Loucy (cell line): Measurements from ENCODE around the gene ZNF341.

Source experiments
- H2AFZ ChIP-seq: fragments of 200-600 bp; sonication (generic); 2 replicates; pipeline ENCODE4 v1.6.0; 2016; ENCODE audit warnings: antibody characterized with exemption, mild to moderate bottlenecking, low read length, moderate library complexity
- H3F3A ChIP-seq: fragments of 200-600 bp; 2 replicates; pipeline ENCODE4 v1.6.0; 2016; ENCODE audit warnings: antibody characterized with exemption, low read depth, mild to moderate bottlenecking
- H3K27me3 ChIP-seq: fragments of 200-600 bp; sonication (generic); 2 replicates; pipeline ENCODE4 v1.6.1; 2014; ENCODE audit warnings: low read length, mild to moderate bottlenecking; ENCODE audit not compliant: insufficient read depth, poor library complexity, severe bottlenecking
- H3K36me3 ChIP-seq: fragments of 200-600 bp; sonication (generic); 2 replicates; pipeline ENCODE4 v1.6.1; 2016; ENCODE audit warnings: low read length; ENCODE audit not compliant: insufficient read depth
- H3K4me1 ChIP-seq: fragments of 200-600 bp; sonication (generic); 2 replicates; pipeline ENCODE4 v1.5.1; 2014; ENCODE audit warnings: low read length, mild to moderate bottlenecking; ENCODE audit not compliant: insufficient read depth, poor library complexity, severe bottlenecking
- H3K4me2 ChIP-seq: fragments of 200-600 bp; sonication (generic); 2 replicates; pipeline ENCODE4 v1.6.0; 2014; ENCODE audit warnings: antibody characterized with exemption, low read length, low read depth, mild to moderate bottlenecking; ENCODE audit not compliant: poor library complexity, severe bottlenecking
- H3K4me3 ChIP-seq: fragments of 200-600 bp; sonication (generic); 2 replicates; pipeline ENCODE4 v1.5.1; 2014; ENCODE audit warnings: low read length, mild to moderate bottlenecking, mixed read lengths; ENCODE audit not compliant: poor library complexity, severe bottlenecking
- H3K79me2 ChIP-seq: fragments of 200-600 bp; sonication (generic); 2 replicates; pipeline ENCODE4 v1.6.1; 2014; ENCODE audit warnings: low read length; ENCODE audit not compliant: insufficient read depth
- H3K9ac ChIP-seq: fragments of 200-600 bp; sonication (generic); 2 replicates; pipeline ENCODE4 v1.6.0; 2014; ENCODE audit warnings: mild to moderate bottlenecking, low read depth, low read length, moderate library complexity; ENCODE audit not compliant: poor library complexity, severe bottlenecking
- H3K9me2 ChIP-seq: fragments of 200-600 bp; sonication (generic); replicated peaks from 2 replicates; pipeline ENCODE4 v1.6.1; 2016; ENCODE audit warnings: low read depth, low read length, mixed read lengths
- H3K9me3 ChIP-seq: fragments of 200-600 bp; sonication (generic); 2 replicates; pipeline ENCODE4 v1.6.1; 2014; ENCODE audit warnings: mild to moderate bottlenecking, antibody characterized with exemption, low read length, low read depth; ENCODE audit not compliant: insufficient read depth
- H4K20me1 ChIP-seq: fragments of 200-600 bp; sonication (generic); 2 replicates; pipeline ENCODE4 v1.6.0; 2014; ENCODE audit warnings: antibody characterized with exemption, low read length, mild to moderate bottlenecking; ENCODE audit not compliant: insufficient read depth, poor library complexity, severe bottlenecking
- CTCF ChIP-seq: fragments of 200-600 bp; sonication (generic); conservative IDR thresholded peaks from 2 replicates; pipeline ENCODE4 v1.5.1; 2014; ENCODE audit warnings: mild to moderate bottlenecking, antibody characterized with exemption, low read length
- EZH2phosphoT487 ChIP-seq: fragments of 200-600 bp; IDR thresholded peaks from 2 replicates; pipeline ENCODE4 v1.6.1; 2018; ENCODE audit warnings: antibody characterized with exemption, mild to moderate bottlenecking, moderate library complexity, borderline replicate concordance

ZNF341 gene

GRCh38 chr20:33822423-33822822 lies 90.6 kb downstream of the ZNF341 start:
- no peak for TF ChIP-seq EZH2phosphoT487
- Histone ChIP-seq H3K79me2 (peaks cover 90% of the 10 kb centered on the region), H3K9ac (no peak overlapping the region), H2AFZ (no peak overlapping the region), H3K4me1 (peaks cover 17% of the 10 kb centered on the region), H3K36me3 (no peaks in the 10 kb centered on the region; the same call in 1 of the 2 replicates), H3K4me2 (no peak overlapping the region), H3K27me3 (no peaks in the 10 kb centered on the region), H3K9me2 (no peaks in the 10 kb centered on the region), H3K4me3 (no peak overlapping the region), H3F3A (no peaks in the 10 kb centered on the region), H3K9me3 (no peaks in the 10 kb centered on the region), H4K20me1 (peaks cover 54% of the 10 kb centered on the region)

DNA sequence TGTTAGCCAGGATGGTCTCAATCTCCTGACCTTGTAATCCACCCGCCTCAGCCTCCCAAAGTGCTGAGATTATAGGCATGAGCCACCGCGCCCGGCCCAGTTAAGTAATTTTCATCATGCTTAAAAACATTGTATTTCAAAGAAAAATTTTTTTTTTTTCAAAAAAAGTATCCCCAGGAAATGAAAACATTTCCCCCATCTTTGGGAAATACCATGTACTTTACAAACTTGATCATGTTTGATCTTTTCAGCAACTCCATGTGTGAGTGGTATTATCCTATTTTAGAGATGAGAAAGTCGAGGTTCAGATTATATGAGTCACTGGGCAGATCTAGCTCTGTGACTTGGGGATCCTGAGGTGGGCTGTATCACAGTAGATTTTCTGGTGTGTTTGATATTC lies 91.2 kb downstream of the ZNF341 start:
- H3K9me3 ChIP-seq = no peaks in the 10 kb centered on the region
- no peak overlapping the region for H3K4me2 ChIP-seq
- peaks cover 48% of the 10 kb centered on the region for H4K20me1 ChIP-seq
- H3K4me1 ChIP-seq = peaks cover 22% of the 10 kb centered on the region
- no peak for TF ChIP-seq EZH2phosphoT487
- TF ChIP-seq CTCF = no peak
- H3K9me2 ChIP-seq = no peaks in the 10 kb centered on the region
- peaks cover 89% of the 10 kb centered on the region for H3K79me2 ChIP-seq
- H3K4me3 ChIP-seq = no peak overlapping the region
- H3K9ac ChIP-seq = no peak overlapping the region
- H2AFZ ChIP-seq = no peak overlapping the region
- H3K27me3 ChIP-seq = no peaks in the 10 kb centered on the region
- H3K36me3 ChIP-seq = no peaks in the 10 kb centered on the region; the same call in 1 of the 2 replicates
- H3F3A ChIP-seq = no peaks in the 10 kb centered on the region

DNA sequence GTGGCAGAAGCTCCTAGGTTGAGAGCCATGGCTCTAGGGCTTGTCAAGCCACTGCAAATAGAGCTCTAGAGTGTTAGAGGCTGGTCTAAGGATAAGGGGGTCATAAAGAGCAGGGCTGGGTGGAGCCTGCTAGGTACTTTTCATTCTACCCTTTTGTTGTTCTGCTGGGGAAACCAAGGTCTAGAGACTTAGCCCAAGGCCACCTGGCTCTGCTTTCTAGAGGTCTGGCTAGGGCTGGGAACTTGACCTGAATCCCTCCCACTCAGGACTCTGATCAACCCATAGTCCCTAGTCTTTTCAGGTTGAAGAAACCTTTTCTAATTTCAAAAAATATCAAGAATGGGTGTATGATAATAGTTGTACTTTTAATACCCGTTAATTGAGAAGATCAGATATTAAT lies 93.1 kb downstream of the ZNF341 start:
- H3K9me2 ChIP-seq = no peaks in the 10 kb centered on the region
- H3F3A ChIP-seq = no peaks in the 10 kb centered on the region
- H3K9ac ChIP-seq = no peak overlapping the region
- no peak overlapping the region for H3K4me3 ChIP-seq
- no peak overlapping the region for H3K4me2 ChIP-seq
- H3K79me2 ChIP-seq = peaks cover 91% of the 10 kb centered on the region
- no peaks in the 10 kb centered on the region for H3K27me3 ChIP-seq
- TF ChIP-seq EZH2phosphoT487 (no peak), CTCF (no peak)
- peaks cover 25% of the 10 kb centered on the region for H3K4me1 ChIP-seq
- H2AFZ ChIP-seq = no peak overlapping the region
- H4K20me1 ChIP-seq = peaks cover 36% of the 10 kb centered on the region
- H3K36me3 ChIP-seq = no peaks in the 10 kb centered on the region; the same call in 1 of the 2 replicates
- no peaks in the 10 kb centered on the region for H3K9me3 ChIP-seq
